GM12801 (cell line): ENCODE results near the gene DNAJC5.

Experiments
- CTCF ChIP-seq: IDR thresholded peaks from one replicate; pipeline ENCODE4 v1.5.1; 2011; ENCODE audit warnings: control low read depth; ENCODE audit not compliant: insufficient read length; ENCODE audit errors: extremely low read depth

DNAJC5 gene

DNA sequence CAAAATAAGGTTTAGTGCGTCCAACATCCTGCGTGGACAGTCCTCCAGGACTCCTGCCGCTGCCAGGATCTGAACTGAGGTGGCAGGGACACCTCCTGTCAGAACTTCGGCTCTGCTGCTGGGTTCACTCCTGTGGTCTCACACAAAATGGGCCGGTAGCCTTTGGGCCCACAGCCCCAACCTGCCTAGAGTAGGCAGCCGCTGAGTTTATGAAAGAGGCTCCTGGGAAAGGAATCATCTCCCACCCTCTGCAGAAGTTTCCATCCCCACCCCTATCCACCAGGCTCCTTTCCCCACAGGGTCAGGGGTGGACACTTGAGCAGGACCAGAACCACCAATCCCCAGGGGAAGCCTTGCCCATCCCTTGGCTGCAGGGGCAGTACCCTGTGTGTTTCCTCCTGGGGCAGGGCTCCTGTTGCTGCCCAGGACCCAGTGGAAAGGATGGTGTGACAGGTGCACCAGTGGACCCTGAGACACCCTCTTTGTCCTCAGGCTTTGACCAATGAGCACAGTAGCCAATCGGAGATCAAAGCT lies 35.7 kb upstream of the DNAJC5 start:
- TF ChIP-seq CTCF = no peak

DNA sequence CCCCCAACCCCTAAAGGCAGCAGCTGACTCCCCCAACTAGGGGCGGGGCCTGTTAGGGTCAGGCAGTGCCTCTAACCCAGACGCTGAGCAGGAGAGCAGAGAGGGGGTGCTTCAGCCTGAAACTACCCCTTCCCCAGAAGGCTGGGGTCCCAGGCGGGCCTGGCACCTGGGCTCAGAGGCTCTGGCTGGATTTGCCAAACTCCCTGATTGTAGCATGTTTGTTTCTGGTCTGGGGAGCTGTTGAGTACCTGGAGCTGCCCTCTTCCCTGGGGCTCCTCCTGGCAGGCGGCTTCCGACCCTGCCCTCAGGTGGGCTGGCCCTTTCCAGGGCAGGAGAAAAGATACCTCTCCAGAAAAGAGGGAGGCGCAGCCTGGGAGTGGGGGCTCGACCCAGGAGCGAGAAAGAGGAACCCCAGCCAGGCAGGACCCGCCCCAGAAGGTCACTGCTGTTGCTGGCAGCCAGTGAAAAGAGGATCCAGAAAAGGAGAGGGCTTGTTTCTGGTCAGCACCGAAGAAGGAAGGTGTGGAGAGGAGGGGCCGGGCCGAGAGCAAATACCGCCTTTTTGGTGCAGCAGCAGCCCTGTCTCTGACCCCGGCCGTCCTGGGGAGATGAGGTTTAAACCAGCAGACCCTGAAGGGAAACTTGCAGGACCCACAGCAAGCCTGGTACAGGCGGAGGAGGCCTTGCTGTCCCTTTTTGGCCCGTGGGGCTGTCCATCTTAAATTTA lies 34.4 kb upstream of the DNAJC5 start:
- TF ChIP-seq CTCF = no peak

DNA sequence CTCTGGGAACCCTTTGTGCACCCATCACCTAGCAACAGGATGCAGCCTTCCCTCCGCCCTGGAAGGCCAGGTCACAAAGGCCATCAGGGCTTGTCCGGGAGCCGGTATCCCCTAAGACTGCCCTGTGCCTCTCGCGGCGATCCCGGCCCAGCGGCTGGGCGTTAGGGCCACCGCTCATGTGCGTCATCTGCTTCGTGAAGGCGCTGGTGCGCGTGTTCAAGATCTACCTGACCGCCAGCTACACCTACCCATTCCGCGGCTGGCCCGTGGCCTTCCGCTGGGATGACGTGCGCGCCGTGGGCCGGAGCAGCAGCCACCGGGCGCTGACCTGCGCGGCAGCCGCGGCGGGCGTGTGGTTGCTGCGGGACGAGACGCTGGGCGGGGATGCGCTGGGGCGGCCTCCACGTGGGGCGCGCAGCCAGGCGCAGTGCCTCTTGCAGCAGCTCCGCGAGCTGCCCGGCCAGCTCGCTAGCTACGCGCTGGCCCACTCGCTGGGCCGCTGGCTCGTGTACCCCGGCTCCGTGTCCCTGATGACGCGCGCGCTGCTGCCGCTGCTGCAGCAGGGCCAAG lies 33.5 kb upstream of the DNAJC5 start, which contains the start of gene ABHD16B:
Gene ABHD16B (plus strand): TSS at position 134 of the 570 bp plus-strand sequence. CDS start 43 bp downstream, at position 177.
- TF ChIP-seq CTCF = no peak

DNA sequence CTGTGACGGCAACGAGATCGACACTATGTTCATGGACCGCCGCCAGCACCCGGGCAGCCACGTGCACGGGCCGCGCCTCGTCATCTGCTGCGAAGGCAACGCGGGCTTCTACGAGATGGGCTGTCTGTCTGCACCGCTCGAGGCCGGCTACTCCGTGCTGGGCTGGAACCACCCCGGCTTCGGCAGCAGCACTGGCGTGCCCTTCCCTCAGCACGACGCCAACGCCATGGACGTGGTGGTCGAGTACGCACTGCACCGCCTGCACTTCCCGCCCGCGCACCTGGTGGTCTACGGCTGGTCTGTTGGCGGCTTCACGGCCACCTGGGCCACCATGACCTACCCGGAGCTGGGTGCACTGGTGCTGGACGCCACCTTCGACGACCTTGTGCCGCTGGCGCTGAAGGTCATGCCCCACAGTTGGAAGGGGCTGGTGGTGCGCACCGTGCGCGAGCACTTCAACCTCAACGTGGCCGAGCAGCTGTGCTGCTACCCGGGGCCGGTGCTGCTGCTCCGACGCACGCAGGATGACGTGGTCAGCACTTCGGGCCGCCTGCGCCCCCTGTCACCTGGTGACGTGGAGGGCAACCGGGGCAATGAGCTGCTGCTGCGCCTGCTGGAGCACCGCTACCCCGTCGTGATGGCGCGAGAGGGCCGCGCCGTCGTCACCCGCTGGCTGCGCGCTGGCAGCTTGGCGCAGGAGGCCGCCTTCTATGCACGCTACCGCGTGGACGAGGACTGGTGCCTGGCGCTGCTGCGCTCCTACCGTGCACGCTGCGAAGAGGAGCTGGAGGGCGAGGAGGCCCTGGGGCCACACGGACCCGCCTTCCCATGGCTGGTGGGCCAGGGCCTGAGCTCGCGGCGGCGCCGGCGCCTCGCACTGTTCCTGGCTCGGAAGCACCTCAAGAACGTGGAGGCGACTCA lies 32.7 kb upstream of the DNAJC5 start:
- TF ChIP-seq CTCF = no peak

DNA sequence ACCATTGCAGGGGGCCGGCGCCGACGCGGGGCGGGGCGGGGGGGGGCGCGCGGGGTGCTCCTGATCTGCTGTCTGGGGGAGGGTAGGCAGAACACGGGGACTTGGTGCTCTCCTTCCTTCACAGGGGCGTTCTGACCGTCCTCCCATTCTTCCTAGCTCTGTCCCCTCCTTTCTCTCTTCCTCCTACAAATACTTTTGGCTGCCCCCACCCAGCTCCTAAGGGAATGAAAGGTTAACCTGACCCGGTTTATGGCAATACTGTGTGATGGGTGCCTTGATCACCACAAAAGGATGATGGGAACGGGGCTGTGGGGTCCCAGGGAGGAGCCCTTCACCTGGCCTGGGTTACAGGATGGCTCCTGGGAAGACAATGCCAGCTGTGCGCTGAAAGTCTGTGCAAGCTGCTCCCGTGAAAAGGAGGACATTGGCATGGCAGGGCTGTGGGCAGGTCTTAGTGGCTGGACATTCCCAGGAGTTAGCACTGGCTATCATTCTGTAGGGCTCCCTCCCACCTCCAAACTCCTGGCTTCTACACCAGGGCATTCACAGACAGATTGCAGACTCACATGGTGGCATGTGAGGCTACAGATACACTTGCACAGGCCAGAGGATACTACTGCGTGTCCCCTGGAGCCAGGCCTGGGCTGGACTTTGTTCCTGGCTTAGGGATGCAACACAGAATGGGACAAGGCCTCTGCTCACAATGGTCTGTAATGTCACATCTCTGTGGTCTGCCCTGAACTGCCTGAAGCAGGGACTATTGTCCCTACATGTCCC lies 31.7 kb upstream of the DNAJC5 start:
- TF ChIP-seq CTCF = no peak

DNA sequence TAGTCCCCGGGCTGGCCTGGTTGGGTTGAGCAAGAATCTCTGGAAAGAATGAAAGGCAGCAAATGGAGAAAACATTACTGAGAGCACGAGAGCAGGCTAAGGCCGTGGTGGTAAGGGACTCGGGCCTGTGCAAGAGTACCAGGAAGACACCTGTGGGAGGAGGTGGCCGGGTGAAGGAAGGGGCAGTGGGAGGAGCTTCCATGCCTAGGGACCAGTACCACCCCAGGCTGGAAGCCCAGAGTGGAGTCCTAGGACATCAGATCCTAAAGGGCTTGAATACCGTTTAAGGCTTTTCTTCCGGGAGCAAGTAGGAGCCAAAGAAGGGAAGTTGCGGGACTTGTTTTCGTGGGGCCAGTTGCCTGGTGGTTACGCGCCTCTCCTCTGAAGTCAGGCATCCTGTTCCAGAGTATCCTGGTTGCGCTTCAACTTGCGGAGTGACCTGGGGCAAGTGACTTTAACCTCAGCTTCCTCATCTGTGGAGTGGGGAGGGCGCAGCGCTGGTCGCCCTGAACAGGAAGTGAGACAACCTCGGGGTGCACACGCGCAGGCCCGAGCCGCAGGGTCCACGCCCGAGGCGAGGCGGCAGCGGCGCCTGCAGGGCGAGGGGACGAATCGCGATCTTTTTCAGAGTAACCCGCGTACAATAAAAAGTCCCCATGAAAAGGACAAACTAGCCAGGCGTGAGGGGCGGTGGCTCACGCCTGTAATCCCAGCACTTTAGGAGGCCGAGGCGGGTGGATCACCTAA lies 31.0 kb upstream of the DNAJC5 start:
- no peak for TF ChIP-seq CTCF
